Natural killer cell (primary cell): ENCODE data around the gene PMEL. TPM values are rescaled to one million over a fixed set of nuclear protein-coding genes. Genes with fewer than 3 reads are reported as not detected.
A peak's percentile ranks its signal among the peaks of the same experiment; 100 is the strongest.

Source experiments
- ATAC-seq, 3 donors: fragments of 150-1000 bp in 2 of 3; fragments of 200-7000 bp in 1 of 3; cut with Tn5 transposase; 1 replicate in 1 of 3; 2 replicates in 2 of 3; pipeline ENCODE4 v1.10.0; 2021; ENCODE audit warnings: mild to moderate bottlenecking in 2 of 3, moderate library complexity in 2 of 3
- DNase-seq, 2 donors: peaks; one replicate each; pipeline versions ENCODE4 v3.0.0 to v3.0.0-alpha.2; 2013 to 2021; ENCODE audit warnings: mixed read lengths in 1 of 2
- H3K27ac ChIP-seq: one replicate; pipeline ENCODE4 v1.5.1; 2013; ENCODE audit warnings: mild to moderate bottlenecking, low read length
- H3K27me3 ChIP-seq: one replicate; pipeline ENCODE4 v1.6.1; 2013; ENCODE audit warnings: low read length; ENCODE audit not compliant: control insufficient read depth, insufficient read depth
- H3K36me3 ChIP-seq: one replicate; pipeline ENCODE4 v1.6.1; 2013; ENCODE audit warnings: low read length; ENCODE audit not compliant: control insufficient read depth, insufficient read depth
- H3K4me1 ChIP-seq: one replicate; pipeline ENCODE4 v1.6.1; 2013; ENCODE audit warnings: low read length; ENCODE audit not compliant: control insufficient read depth, insufficient read depth
- H3K4me3 ChIP-seq: one replicate; pipeline ENCODE4 v1.5.1; 2013; ENCODE audit warnings: low read length
- H3K9me3 ChIP-seq: one replicate; pipeline ENCODE4 v1.6.1; 2013; ENCODE audit warnings: low read length; ENCODE audit not compliant: control insufficient read depth, insufficient read depth
- H3K27ac Mint-ChIP-seq, 2 donors: one replicate each; pipeline ENCODE4 v1.8.0; 2022; ENCODE audit warnings: mild to moderate bottlenecking in 2 of 2, mixed read lengths in 2 of 2, moderate library complexity in 1 of 2
- H3K27me3 Mint-ChIP-seq, 2 donors: one replicate each; pipeline ENCODE4 v1.8.0; 2022; ENCODE audit warnings: low read depth in 2 of 2, mixed read lengths in 2 of 2
- H3K36me3 Mint-ChIP-seq: one replicate; pipeline ENCODE4 v1.8.0; 2022; ENCODE audit warnings: mixed read lengths
- H3K4me1 Mint-ChIP-seq, 2 donors: one replicate each; pipeline ENCODE4 v1.8.0; 2022; ENCODE audit warnings: mixed read lengths in 2 of 2
- H3K4me3 Mint-ChIP-seq: one replicate; pipeline ENCODE4 v1.8.0; 2022; ENCODE audit warnings: mild to moderate bottlenecking, moderate library complexity, mixed read lengths
- H3K9me3 Mint-ChIP-seq, 2 donors: one replicate each; pipeline ENCODE4 v1.8.0; 2022; ENCODE audit warnings: mixed read lengths in 2 of 2
- whole genome bisulfite sequencing: methylation state at CpG from one replicate; pipeline ENCODE4 v1.1.7; 2013; ENCODE audit warnings: missing lambda C conversion rate; ENCODE audit not compliant: insufficient coverage; 5-methylcytosine and 5-hydroxymethylcytosine counted together
- intact Hi-C: fragments of 100-400 bp; cut with micrococcal nuclease; formaldehyde crosslinking; loops from one replicate; pipeline ENCODE4 v1.14.2; 2022
- total RNA-seq, 4 donors: library from RNA; stranded (reverse); fragments of 120-200 nt in 1 of 4; gene quantifications; one replicate each; pipeline versions ENCODE4 v1.2.3 to v1.2.4, GENCODE V29; 2013 to 2022
- TF ChIP-seq, protein P1 (sequence below): fragments of 200-600 bp; IDR thresholded peaks from one replicate; pipeline ENCODE4 v1.8.0; 2022; ENCODE audit warnings: antibody characterized with exemption

Gene PMEL
- total RNA-seq, 3 donors from 2014 or later (not counting 1 experiment from before 2014, with no cell fraction given), result 0.35 TPM; not detected in 2

DNA sequence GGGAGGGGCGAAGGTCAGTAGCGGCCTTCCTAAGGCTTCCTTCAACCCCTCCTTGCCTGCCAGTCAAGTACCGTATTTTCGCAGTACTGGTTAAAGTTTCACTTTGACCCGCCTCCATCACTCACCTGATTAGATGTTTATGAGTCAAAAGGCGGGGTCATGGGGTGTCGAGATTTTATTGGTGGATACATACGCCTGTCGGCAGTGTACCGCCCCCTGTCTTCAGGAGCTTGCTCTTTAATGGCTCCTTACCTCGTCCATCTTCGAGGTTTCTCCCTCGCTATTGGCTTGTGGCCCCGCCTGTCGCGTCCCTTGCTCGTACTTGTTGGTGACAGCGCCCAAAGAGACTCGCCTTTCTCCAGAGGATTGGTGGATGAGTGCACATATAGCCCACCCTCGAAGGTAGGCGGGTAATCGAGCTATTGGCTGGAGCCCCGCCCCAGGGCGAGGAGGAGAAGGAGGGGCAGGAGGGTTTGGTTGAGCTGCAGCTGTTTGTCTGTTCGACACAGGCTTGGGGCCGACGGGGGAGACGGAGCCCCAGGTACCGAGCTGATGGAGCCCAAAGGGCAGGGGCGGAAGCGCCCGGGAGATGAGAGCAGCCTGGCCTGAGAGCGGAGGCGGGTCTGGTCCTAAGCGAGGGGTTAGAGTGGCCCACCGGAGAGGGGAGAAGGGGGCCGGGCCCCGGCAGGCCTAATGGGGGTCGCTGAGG is 7.9 kb upstream of the PMEL start, which contains the start of gene RAB5B:
TSS of gene RAB5B (plus strand) at position 480 of the 709 bp plus-strand sequence. CDS start 12,883 bp downstream, outside the sequence.
- ATAC-seq, result peak; percentile 85 to 95 (median 85)
- WGBS, result 0% methylated on average over 39 of the region's 39 CpGs
- Mint-ChIP-seq H3K27me3 (no peaks in the 10 kb centered on the region), H3K9me3 (no peaks in the 10 kb centered on the region), H3K4me1 (peaks cover 18 to 24% of the 10 kb centered on the region in 2 donors), H3K36me3 (no peaks in the 10 kb centered on the region), H3K4me3 (no peak within 1 kb of the TSS), H3K27ac (no peak within 1 kb of the TSS)
- Histone ChIP-seq H3K36me3 (peaks cover 2% of the 10 kb centered on the region), H3K4me3 (peak within 1 kb of the TSS; percentile 83), H3K4me1 (peaks cover 14% of the 10 kb centered on the region), H3K27ac (peak within 1 kb of the TSS; percentile 84), H3K27me3 (no peaks in the 10 kb centered on the region), H3K9me3 (no peaks in the 10 kb centered on the region)
- intact Hi-C loops, result loop anchor here (1.0 to 5.0 kb wide), 6 partner anchors 47 to 249 kb away; partner anchors contain the start of genes NABP2, ORMDL2, PA2G4 and PYM1
- DNase-seq, result peak; percentile 93 to 99
- TF ChIP-seq, protein P1, sequence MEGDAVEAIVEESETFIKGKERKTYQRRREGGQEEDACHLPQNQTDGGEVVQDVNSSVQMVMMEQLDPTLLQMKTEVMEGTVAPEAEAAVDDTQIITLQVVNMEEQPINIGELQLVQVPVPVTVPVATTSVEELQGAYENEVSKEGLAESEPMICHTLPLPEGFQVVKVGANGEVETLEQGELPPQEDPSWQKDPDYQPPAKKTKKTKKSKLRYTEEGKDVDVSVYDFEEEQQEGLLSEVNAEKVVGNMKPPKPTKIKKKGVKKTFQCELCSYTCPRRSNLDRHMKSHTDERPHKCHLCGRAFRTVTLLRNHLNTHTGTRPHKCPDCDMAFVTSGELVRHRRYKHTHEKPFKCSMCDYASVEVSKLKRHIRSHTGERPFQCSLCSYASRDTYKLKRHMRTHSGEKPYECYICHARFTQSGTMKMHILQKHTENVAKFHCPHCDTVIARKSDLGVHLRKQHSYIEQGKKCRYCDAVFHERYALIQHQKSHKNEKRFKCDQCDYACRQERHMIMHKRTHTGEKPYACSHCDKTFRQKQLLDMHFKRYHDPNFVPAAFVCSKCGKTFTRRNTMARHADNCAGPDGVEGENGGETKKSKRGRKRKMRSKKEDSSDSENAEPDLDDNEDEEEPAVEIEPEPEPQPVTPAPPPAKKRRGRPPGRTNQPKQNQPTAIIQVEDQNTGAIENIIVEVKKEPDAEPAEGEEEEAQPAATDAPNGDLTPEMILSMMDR, result no peak

DNA sequence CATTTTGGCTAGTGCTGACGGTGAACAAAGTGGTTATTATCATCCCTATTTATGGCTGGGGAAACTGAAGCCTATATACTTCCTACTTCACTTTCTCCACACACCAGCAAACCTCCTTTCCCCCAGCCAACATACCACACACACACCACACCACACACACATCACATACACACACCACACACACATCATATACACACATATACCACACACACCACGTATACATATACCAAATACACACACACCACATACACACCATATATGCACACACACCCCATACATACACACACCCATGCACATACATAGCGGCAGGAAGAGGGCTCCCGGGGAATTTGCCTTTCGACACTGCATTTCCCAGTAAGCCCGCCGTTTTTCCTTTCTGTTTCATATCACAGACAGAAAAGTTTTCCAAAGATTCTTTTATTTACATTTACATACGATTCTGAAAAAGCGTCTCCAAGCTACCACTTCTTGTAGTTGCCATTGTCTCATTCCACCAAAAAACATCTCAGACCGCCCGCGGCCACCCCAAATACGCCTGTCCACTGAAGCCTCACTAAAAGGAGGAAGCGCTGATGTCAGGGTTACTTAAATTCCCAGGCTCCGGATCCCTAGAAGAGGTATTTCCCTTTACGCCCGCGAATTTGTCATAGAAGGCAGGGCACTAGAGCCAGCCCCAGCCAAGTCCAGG is 7.2 kb upstream of the PMEL start:
- ATAC-seq (no peak), DNase-seq (peak in 1 of 2 donors; percentile 61)
- peak overlapping the region; percentile 84 for H3K27ac ChIP-seq
- H3K36me3 ChIP-seq, result no peaks in the 10 kb centered on the region
- Mint-ChIP-seq H3K27me3 (no peaks in the 10 kb centered on the region), H3K36me3 (no peaks in the 10 kb centered on the region), H3K4me1 (peaks cover 22% of the 10 kb centered on the region in 2 donors), H3K9me3 (no peaks in the 10 kb centered on the region), H3K4me3 (no peak overlapping the region), H3K27ac (no peak overlapping the region)
- peaks cover 14% of the 10 kb centered on the region for H3K4me1 ChIP-seq
- WGBS, result under 1% methylated on average over 18 of the region's 18 CpGs
- intact Hi-C loops, result loop anchor here (1.0 to 5.0 kb wide), 6 partner anchors 46 to 249 kb away; partner anchors contain the start of genes NABP2, ORMDL2, PA2G4 and PYM1
- no peaks in the 10 kb centered on the region for H3K27me3 ChIP-seq
- no peaks in the 10 kb centered on the region for H3K9me3 ChIP-seq
- H3K4me3 ChIP-seq, result peak overlapping the region; percentile 73
- TF ChIP-seq, protein P1, result no peak

DNA sequence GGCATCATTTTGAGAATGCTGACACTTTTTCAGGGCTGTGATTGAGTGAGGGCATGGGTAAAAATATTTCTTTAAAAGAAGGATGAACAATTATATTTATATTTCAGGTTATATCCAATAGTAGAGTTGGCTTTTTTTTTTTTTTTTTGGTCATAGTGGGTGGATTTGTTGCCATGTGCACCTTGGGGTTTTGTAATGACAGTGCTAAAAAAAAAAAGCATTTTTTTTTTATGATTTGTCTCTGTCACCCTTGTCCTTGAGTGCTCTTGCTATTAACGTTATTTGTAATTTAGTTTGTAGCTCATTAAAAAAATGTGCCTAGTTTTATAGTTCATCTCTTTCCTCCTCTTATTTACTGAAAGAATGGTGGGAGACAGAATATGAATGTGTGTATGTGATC is 6.6 kb upstream of the PMEL start:
- TF ChIP-seq, protein P1, result no peak
- Histone ChIP-seq H3K4me3 (peak overlapping the region; percentile 73), H3K9me3 (no peaks in the 10 kb centered on the region), H3K27ac (peak overlapping the region; percentile 84), H3K36me3 (no peaks in the 10 kb centered on the region), H3K4me1 (peaks cover 17% of the 10 kb centered on the region), H3K27me3 (no peaks in the 10 kb centered on the region)
- H3K4me1 Mint-ChIP-seq, result peaks cover 22 to 23% of the 10 kb centered on the region in 2 donors
- ATAC-seq (no peak), DNase-seq (no peak)
- H3K4me3 Mint-ChIP-seq, result no peak overlapping the region
- no peak overlapping the region for H3K27ac Mint-ChIP-seq
- WGBS, result no CpG with 5 or more reads among the region's 1 CpG
- no peaks in the 10 kb centered on the region for H3K27me3 Mint-ChIP-seq
- intact Hi-C loops, result loop anchor here (2.0 to 5.0 kb wide), 2 partner anchors 46 to 250 kb away; partner anchors contain the start of genes NABP2, PYM1 and RNF41
- no peaks in the 10 kb centered on the region for H3K36me3 Mint-ChIP-seq
- no peaks in the 10 kb centered on the region for H3K9me3 Mint-ChIP-seq
